GM19372 (cell line): ENCODE data around the gene SPAG16.

ENCODE experiments used
- ATAC-seq: cut with Tn5 transposase; IDR thresholded peaks from one replicate; pipeline ENCODE4 v1.9.1; 2021; ENCODE audit warnings: mild to moderate bottlenecking, low read depth, moderate library complexity; ENCODE audit not compliant: unreplicated experiment

Gene SPAG16

GRCh38 chr2:213284105-213285090 is at the start of gene SPAG16:
Gene SPAG16 (plus strand): TSS chr2:213284464.
- ATAC-seq, result peak; percentile 97

- ATAC-seq, result no peak
These were observed 49.6 kb upstream of the SPAG16 start for GRCh38 chr2:213234641-213235040.

- no peak for ATAC-seq
These were observed 48.5 kb upstream of the SPAG16 start for GRCh38 chr2:213235741-213236140.

- no peak for ATAC-seq
These were observed 47.0 kb upstream of the SPAG16 start for GRCh38 chr2:213237251-213237650.

GRCh38 chr2:213237787-213238186 is 46.5 kb upstream of the SPAG16 start:
- no peak for ATAC-seq

- ATAC-seq, result peak; percentile 36
These were observed 45.3 kb upstream of the SPAG16 start for GRCh38 chr2:213238753-213239495.

GRCh38 chr2:213241817-213242216 is 42.4 kb upstream of the SPAG16 start:
- no peak for ATAC-seq

- ATAC-seq, result no peak
These were observed 41.6 kb upstream of the SPAG16 start for GRCh38 chr2:213242653-213243052.

GRCh38 chr2:213243189-213244044 is 40.8 kb upstream of the SPAG16 start:
- ATAC-seq, result peak; percentile 34

GRCh38 chr2:213246497-213247281 is 37.6 kb upstream of the SPAG16 start:
- no peak for ATAC-seq

- ATAC-seq, result no peak
These were observed 36.7 kb upstream of the SPAG16 start for GRCh38 chr2:213247566-213247965.

GRCh38 chr2:213248637-213249036 is 35.6 kb upstream of the SPAG16 start:
- ATAC-seq, result no peak

GRCh38 chr2:213249502-213249901 is 34.8 kb upstream of the SPAG16 start:
- no peak for ATAC-seq

GRCh38 chr2:213251618-213252017 is 32.6 kb upstream of the SPAG16 start:
- peak; percentile 88 for ATAC-seq

- no peak for ATAC-seq
These were observed 32.1 kb upstream of the SPAG16 start for GRCh38 chr2:213252206-213252605.

GRCh38 chr2:213253162-213253561 is 31.1 kb upstream of the SPAG16 start:
- no peak for ATAC-seq

- ATAC-seq, result no peak
These were observed 25.0 kb upstream of the SPAG16 start for GRCh38 chr2:213259266-213259665.

GRCh38 chr2:213261237-213261636 is 23.0 kb upstream of the SPAG16 start:
- ATAC-seq, result no peak

- ATAC-seq, result no peak
These were observed 22.5 kb upstream of the SPAG16 start for GRCh38 chr2:213261715-213262114.

GRCh38 chr2:213265679-213266078 is 18.6 kb upstream of the SPAG16 start:
- ATAC-seq, result no peak
